ENCODE measurements around the gene GBP2.

GBP2 gene

GRCh38 chr1:89125913-89126580, at the start of gene GBP2:
GBP2 (minus strand) TSS chr1:89126114; CDS start chr1:89121966, 4,148 bp downstream.
- peak within 1 kb of the TSS; percentile 41 for H3K4me3 ChIP-seq (ENCODE audit: control insufficient read depth, low read depth, low read length)
- DNase-seq (ENCODE audit: low read depth), result peak; percentile 86
- TF ChIP-seq, protein P1, sequence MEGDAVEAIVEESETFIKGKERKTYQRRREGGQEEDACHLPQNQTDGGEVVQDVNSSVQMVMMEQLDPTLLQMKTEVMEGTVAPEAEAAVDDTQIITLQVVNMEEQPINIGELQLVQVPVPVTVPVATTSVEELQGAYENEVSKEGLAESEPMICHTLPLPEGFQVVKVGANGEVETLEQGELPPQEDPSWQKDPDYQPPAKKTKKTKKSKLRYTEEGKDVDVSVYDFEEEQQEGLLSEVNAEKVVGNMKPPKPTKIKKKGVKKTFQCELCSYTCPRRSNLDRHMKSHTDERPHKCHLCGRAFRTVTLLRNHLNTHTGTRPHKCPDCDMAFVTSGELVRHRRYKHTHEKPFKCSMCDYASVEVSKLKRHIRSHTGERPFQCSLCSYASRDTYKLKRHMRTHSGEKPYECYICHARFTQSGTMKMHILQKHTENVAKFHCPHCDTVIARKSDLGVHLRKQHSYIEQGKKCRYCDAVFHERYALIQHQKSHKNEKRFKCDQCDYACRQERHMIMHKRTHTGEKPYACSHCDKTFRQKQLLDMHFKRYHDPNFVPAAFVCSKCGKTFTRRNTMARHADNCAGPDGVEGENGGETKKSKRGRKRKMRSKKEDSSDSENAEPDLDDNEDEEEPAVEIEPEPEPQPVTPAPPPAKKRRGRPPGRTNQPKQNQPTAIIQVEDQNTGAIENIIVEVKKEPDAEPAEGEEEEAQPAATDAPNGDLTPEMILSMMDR (conservative IDR thresholded peaks at IDR 0.05; ENCODE audit: control insufficient read depth, insufficient read depth, low read depth, low read length), result no peak

- no peak overlapping the region for H3K4me3 ChIP-seq (ENCODE audit: control insufficient read depth, low read depth, low read length)
- TF ChIP-seq, protein P1 (conservative IDR thresholded peaks at IDR 0.05; ENCODE audit: control insufficient read depth, insufficient read depth, low read depth, low read length), result no peak
- DNase-seq (ENCODE audit: low read depth), result no peak
Measured at GRCh38 chr1:89174491-89174890, 48.6 kb upstream of the GBP2 start.

DNA sequence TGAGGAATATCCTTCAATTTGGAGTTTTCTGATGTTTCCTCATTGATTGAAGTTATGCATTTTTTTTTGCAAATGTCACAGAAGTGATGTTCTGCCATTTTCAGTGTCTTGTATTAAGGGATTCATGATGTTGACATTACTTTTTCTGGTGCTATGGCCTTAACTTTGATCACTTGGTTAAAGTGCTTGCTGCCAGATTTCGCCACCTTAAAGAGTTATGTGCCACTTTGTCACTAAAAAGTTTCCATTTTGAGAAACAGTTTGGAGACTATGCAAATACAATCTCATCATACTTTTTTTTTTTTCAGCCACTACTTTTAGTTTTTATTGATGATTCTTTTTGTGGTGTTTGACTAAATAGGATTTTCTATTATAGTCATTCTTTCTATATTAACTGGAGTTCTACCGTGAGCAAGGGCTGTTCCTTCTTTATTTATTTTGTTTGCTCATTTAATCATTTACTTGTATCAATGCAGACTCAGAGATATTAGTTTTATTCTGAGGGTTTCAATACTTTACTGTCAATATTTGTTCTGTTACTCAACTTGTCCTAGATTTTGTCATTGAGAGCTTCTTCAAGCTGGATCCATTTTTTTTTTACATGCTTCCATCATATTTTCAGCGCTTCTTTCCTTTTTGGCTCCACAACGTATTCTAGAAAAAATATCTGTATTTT, 46.7 kb upstream of the GBP2 start:
- no peak for DNase-seq (ENCODE audit: low read depth)
- H3K4me3 ChIP-seq (ENCODE audit: control insufficient read depth, low read depth, low read length), result no peak overlapping the region
- TF ChIP-seq, protein P1 (conservative IDR thresholded peaks at IDR 0.05; ENCODE audit: control insufficient read depth, insufficient read depth, low read depth, low read length), result no peak

DNA sequence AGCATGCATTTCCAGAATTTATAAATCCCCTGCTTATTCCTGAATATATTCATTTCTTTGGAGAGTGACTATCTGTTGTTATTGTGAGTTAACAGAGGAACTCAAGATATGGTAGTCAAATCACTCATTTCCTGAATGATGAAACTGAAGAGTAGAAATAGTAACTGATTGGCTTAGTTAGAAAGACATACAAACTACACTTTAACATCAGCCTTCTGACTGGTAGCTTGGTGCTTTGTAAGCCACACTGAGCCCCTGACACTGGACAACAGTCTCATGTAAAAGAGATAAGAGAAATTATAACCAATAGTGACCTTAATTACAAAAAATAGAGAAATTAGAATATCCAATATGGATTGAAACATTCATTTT, 45.1 kb upstream of the GBP2 start:
- TF ChIP-seq, protein P1 (conservative IDR thresholded peaks at IDR 0.05; ENCODE audit: control insufficient read depth, insufficient read depth, low read depth, low read length), result no peak
- H3K4me3 ChIP-seq (ENCODE audit: control insufficient read depth, low read depth, low read length), result no peak overlapping the region
- DNase-seq (ENCODE audit: low read depth), result no peak

GRCh38 chr1:89170170-89171066, 44.5 kb upstream of the GBP2 start:
- TF ChIP-seq, protein P1 (conservative IDR thresholded peaks at IDR 0.05; ENCODE audit: control insufficient read depth, insufficient read depth, low read depth, low read length), result no peak
- no peak for DNase-seq (ENCODE audit: low read depth)
- no peak overlapping the region for H3K4me3 ChIP-seq (ENCODE audit: control insufficient read depth, low read depth, low read length)

DNA sequence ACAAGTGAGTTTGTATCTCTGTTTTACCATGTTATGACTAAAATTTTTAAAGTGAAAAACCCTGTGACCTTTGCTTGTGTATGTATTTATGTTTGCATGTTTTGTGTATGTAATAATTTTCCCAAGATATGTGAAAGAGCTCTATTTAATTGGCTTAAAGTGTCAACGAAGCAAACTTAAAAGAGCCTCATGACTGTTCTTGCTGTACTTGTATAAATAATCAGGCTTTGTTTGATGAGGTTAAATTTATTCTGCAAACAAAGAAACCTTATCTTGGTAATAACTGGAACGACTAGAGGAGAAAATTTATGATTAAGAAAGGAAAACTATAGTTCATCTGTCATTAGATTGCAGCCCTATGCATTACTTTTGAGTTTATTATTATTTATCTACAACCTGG, 43.3 kb upstream of the GBP2 start:
- DNase-seq (ENCODE audit: low read depth), result no peak
- H3K4me3 ChIP-seq (ENCODE audit: control insufficient read depth, low read depth, low read length), result no peak overlapping the region
- TF ChIP-seq, protein P1 (conservative IDR thresholded peaks at IDR 0.05; ENCODE audit: control insufficient read depth, insufficient read depth, low read depth, low read length), result no peak
